ENCODE results near the gene CRACDL. TPM values are rescaled to one million over a fixed set of nuclear protein-coding genes. Genes with fewer than 3 reads are reported as not detected.

The CRACDL gene, protein sequence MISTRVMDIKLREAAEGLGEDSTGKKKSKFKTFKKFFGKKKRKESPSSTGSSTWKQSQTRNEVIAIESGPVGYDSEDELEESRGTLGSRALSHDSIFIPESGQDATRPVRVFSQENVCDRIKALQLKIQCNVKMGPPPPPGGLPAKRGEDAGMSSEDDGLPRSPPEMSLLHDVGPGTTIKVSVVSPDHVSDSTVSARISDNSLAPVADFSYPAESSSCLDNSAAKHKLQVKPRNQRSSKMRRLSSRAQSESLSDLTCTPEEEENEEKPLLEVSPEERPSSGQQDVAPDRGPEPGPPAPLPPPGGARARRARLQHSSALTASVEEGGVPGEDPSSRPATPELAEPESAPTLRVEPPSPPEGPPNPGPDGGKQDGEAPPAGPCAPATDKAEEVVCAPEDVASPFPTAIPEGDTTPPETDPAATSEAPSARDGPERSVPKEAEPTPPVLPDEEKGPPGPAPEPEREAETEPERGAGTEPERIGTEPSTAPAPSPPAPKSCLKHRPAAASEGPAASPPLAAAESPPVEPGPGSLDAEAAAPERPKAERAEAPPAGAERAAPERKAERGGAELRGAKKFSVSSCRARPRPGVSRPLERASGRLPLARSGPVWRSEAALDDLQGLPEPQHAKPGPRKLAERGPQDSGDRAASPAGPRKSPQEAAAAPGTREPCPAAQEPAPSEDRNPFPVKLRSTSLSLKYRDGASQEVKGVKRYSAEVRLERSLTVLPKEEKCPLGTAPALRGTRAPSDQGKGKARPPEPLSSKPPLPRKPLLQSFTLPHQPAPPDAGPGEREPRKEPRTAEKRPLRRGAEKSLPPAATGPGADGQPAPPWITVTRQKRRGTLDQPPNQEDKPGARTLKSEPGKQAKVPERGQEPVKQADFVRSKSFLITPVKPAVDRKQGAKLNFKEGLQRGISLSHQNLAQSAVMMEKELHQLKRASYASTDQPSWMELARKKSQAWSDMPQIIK
- total RNA-seq = 10 to 100 TPM; 10.9 to 22.6 (median 14.0) TPM

- intact Hi-C loops (cut with DNase I; ENCODE audit: low total_unique reads) = no loop called here
Measured at GRCh38 chr2:98935777-98936352, at the start of gene CRACDL. Gene CRACDL, minus strand, starts transcription at chr2:98936225. Its CDS starts 89,425 bp downstream, at chr2:98846800.

GRCh38 chr2:98975611-98976010, 39.6 kb upstream of the CRACDL start:
- intact Hi-C loops (cut with DNase I; ENCODE audit: low total_unique reads) = no loop called here
- DNase-seq (ENCODE audit: low spot score in 2 of 2) = no peak

More at GRCh38 chr2:98935777-98936352, at the start of gene CRACDL:
- H3K4me3 ChIP-seq (ENCODE audit: low read depth, poor library complexity, severe bottlenecking) = peak within 1 kb of the TSS; percentile 14
- no peak for DNase-seq (ENCODE audit: low spot score in 2 of 2)
- WGBS, 2 donors = 0% methylated on average over 5 to 36 of the region's 82 CpGs
- TF ChIP-seq POLR2A (IDR thresholded peaks at IDR 0.05) = no peak
- TF ChIP-seq, protein P1, sequence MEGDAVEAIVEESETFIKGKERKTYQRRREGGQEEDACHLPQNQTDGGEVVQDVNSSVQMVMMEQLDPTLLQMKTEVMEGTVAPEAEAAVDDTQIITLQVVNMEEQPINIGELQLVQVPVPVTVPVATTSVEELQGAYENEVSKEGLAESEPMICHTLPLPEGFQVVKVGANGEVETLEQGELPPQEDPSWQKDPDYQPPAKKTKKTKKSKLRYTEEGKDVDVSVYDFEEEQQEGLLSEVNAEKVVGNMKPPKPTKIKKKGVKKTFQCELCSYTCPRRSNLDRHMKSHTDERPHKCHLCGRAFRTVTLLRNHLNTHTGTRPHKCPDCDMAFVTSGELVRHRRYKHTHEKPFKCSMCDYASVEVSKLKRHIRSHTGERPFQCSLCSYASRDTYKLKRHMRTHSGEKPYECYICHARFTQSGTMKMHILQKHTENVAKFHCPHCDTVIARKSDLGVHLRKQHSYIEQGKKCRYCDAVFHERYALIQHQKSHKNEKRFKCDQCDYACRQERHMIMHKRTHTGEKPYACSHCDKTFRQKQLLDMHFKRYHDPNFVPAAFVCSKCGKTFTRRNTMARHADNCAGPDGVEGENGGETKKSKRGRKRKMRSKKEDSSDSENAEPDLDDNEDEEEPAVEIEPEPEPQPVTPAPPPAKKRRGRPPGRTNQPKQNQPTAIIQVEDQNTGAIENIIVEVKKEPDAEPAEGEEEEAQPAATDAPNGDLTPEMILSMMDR (IDR thresholded peaks at IDR 0.05) = no peak

DNA sequence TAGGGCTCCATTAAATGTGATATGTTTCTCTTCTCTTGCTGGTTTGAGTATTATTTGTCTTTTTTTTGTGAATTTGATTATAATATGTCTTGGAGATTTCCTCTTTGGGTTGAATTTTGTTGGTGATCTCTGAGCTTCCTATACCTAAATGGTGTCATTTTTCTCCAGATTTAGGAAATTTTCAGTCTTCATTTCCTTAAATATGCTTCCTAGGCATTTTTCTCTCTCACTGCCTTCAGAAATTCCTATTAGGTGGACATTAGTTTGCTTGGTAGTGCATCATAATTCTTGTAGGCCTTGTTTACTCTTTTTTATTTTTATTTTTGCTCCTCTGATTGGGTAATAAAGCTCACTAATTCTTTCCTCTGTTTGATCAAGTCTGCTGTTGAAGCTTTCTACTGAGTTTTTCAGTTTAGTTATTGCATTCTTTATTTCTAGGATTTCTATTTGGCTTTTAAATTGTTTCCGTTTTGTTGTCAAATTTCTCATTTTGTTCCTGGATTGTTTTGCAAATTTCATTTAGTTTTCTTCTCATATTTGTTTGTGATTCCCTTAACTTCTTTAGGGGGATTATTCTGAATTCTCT, 36.6 kb upstream of the CRACDL start:
- 94 to 97% methylated on average over 1 of the region's 1 CpG for WGBS, 2 donors
- intact Hi-C loops (cut with DNase I; ENCODE audit: low total_unique reads) = no loop called here
- DNase-seq (ENCODE audit: low spot score in 2 of 2) = no peak

More at GRCh38 chr2:98975611-98976010, 39.6 kb upstream of the CRACDL start:
- no peak for TF ChIP-seq POLR2A (IDR thresholded peaks at IDR 0.05)
- TF ChIP-seq, protein P1 (IDR thresholded peaks at IDR 0.05) = no peak
- no peak overlapping the region for H3K4me3 ChIP-seq (ENCODE audit: low read depth, poor library complexity, severe bottlenecking)
- whole genome bisulfite sequencing, 2 donors = 66 to 69% methylated on average over 2 of the region's 2 CpGs

DNA sequence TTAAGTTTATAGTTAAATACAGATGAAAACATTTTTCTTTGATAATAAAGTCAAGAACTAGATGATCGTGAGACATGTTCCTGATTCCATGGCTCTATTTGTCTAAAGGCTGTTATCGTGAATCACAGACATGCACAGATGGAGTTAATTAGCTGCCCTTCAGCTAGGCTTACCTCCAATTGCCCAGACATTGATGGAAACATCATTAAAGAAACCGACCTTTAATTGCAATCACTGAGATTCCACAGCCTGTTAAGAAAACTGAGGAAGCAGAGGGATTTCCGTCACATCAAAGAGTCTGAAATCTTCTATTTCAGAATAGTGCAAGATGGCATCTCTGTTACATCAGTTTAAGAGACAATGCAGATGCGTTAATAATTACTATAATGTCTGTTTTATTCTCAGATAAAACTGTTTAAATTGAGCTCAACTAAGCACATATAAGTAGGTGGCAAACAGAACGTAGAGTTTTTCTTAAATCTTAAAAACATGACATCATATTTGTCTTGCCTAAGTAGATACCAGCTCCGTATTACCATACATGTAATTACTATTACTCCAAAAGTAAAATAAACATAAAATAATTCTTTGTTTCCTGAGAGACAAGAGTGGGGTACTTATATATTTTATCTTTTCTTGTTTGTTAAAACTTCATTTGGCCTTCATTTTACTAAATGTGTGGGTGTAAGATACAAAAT, 23.9 kb upstream of the CRACDL start:
- TF ChIP-seq, protein P1 (IDR thresholded peaks at IDR 0.05) = no peak
- TF ChIP-seq POLR2A (IDR thresholded peaks at IDR 0.05) = no peak
- intact Hi-C loops (cut with DNase I; ENCODE audit: low total_unique reads) = no loop called here
- WGBS, 2 donors = 42 to 47% methylated on average over 7 of the region's 7 CpGs
- no peak for DNase-seq (ENCODE audit: low spot score in 2 of 2)
- no peak overlapping the region for H3K4me3 ChIP-seq (ENCODE audit: low read depth, poor library complexity, severe bottlenecking)

More for the DNA sequence above, 36.6 kb upstream of the CRACDL start:
- TF ChIP-seq, protein P1 (IDR thresholded peaks at IDR 0.05) = no peak
- no peak for TF ChIP-seq POLR2A (IDR thresholded peaks at IDR 0.05)
- no peak overlapping the region for H3K4me3 ChIP-seq (ENCODE audit: low read depth, poor library complexity, severe bottlenecking)

GRCh38 chr2:98952966-98953365, 16.9 kb upstream of the CRACDL start:
- no peak for TF ChIP-seq POLR2A (IDR thresholded peaks at IDR 0.05)
- TF ChIP-seq, protein P1 (IDR thresholded peaks at IDR 0.05) = no peak
- no peak overlapping the region for H3K4me3 ChIP-seq (ENCODE audit: low read depth, poor library complexity, severe bottlenecking)
- whole genome bisulfite sequencing, 2 donors = 68 to 77% methylated on average over 4 of the region's 4 CpGs
- no peak for DNase-seq (ENCODE audit: low spot score in 2 of 2)
- intact Hi-C loops (cut with DNase I; ENCODE audit: low total_unique reads) = no loop called here
